Osteoblast (primary cell): ENCODE data around the gene FOXB1. TPM values are rescaled to one million over a fixed set of nuclear protein-coding genes. Genes with fewer than 3 reads are reported as not detected.

Experiments
- DNase-seq: peaks from one replicate; pipeline ENCODE4 v3.0.0; 2011; ENCODE audit warnings: low spot score, mixed read lengths; ENCODE audit not compliant: insufficient read length; ENCODE audit errors: missing footprints
- H2AFZ ChIP-seq: 2 replicates; pipeline ENCODE4 v1.6.0; 2011; ENCODE audit warnings: mild to moderate bottlenecking, low read length
- H3K27ac ChIP-seq: 2 replicates; pipeline ENCODE4 v1.5.1; 2011; ENCODE audit warnings: mild to moderate bottlenecking, low read depth, low read length, moderate library complexity
- H3K27me3 ChIP-seq: 2 replicates; pipeline ENCODE4 v1.6.0; 2012; ENCODE audit warnings: mild to moderate bottlenecking, control low read depth, inconsistent platforms, low read length, moderate library complexity; ENCODE audit not compliant: insufficient read depth
- H3K36me3 ChIP-seq: 2 replicates; pipeline ENCODE4 v1.5.1; 2011; ENCODE audit warnings: mild to moderate bottlenecking, low read length, control low read depth, moderate library complexity; ENCODE audit not compliant: insufficient read depth
- H3K4me1 ChIP-seq: 2 replicates; pipeline ENCODE4 v1.5.1; 2011; ENCODE audit warnings: mild to moderate bottlenecking, low read length, control low read depth, moderate library complexity; ENCODE audit not compliant: insufficient read depth
- H3K4me2 ChIP-seq: 2 replicates; pipeline ENCODE4 v1.6.0; 2011; ENCODE audit warnings: mild to moderate bottlenecking, low read length; ENCODE audit not compliant: insufficient read depth
- H3K4me3 ChIP-seq: fragments of 200-600 bp; sonication (generic); 3 replicates; pipeline ENCODE4 v1.5.1; 2012; ENCODE audit warnings: mild to moderate bottlenecking, low read length, inconsistent platforms; ENCODE audit not compliant: insufficient read depth
- H3K79me2 ChIP-seq: 2 replicates; pipeline ENCODE4 v1.6.0; 2012; ENCODE audit warnings: mild to moderate bottlenecking, low read length, control low read depth, inconsistent platforms; ENCODE audit not compliant: insufficient read depth
- H3K9me3 ChIP-seq: 2 replicates; pipeline ENCODE4 v1.5.1; 2011; ENCODE audit warnings: low read depth, low read length, control low read depth
- H4K20me1 ChIP-seq: 2 replicates; pipeline ENCODE4 v1.6.0; 2012; ENCODE audit warnings: mild to moderate bottlenecking, low read length, control low read depth; ENCODE audit not compliant: insufficient read depth
- total RNA-seq: library from RNA; depleted of rRNA; stranded (reverse); fragments of >200 nt; gene quantifications from 2 replicates; pipeline ENCODE4 v1.2.3, GENCODE V29; 2012
- TF ChIP-seq, protein P1 (sequence below): IDR thresholded peaks from 2 replicates; pipeline ENCODE4 v1.5.1; 2011; ENCODE audit warnings: mild to moderate bottlenecking, low read depth, low read length, moderate library complexity; ENCODE audit errors: extremely low read depth

The FOXB1 gene
- total RNA-seq, 1 donor, result not detected

DNA sequence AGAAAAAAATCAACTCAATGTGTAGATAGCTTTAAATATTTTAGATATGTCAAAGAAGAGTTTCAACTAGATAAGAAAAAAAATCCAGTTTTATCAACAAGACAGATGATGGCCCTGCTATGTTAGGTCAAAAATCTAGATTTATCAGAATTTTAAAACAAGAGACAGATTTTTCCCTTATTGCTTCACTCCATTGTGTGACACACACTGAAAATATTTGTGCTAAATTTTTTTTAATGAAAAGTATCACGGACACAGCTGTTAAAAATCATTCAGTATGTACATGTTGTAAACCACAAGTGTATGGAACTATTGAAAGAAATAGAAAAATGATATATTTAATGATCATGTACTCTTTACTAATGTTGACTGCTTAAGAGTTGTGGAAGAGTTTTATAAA lies 43.6 kb downstream of the FOXB1 start:
- H3K79me2 ChIP-seq, result no peaks in the 10 kb centered on the region
- H3K4me2 ChIP-seq, result no peak overlapping the region
- H3K4me3 ChIP-seq, result no peak overlapping the region
- H3K27me3 ChIP-seq, result peaks cover 5% of the 10 kb centered on the region
- no peaks in the 10 kb centered on the region for H4K20me1 ChIP-seq
- no peaks in the 10 kb centered on the region for H3K36me3 ChIP-seq
- TF ChIP-seq, protein P1, sequence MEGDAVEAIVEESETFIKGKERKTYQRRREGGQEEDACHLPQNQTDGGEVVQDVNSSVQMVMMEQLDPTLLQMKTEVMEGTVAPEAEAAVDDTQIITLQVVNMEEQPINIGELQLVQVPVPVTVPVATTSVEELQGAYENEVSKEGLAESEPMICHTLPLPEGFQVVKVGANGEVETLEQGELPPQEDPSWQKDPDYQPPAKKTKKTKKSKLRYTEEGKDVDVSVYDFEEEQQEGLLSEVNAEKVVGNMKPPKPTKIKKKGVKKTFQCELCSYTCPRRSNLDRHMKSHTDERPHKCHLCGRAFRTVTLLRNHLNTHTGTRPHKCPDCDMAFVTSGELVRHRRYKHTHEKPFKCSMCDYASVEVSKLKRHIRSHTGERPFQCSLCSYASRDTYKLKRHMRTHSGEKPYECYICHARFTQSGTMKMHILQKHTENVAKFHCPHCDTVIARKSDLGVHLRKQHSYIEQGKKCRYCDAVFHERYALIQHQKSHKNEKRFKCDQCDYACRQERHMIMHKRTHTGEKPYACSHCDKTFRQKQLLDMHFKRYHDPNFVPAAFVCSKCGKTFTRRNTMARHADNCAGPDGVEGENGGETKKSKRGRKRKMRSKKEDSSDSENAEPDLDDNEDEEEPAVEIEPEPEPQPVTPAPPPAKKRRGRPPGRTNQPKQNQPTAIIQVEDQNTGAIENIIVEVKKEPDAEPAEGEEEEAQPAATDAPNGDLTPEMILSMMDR, result no peak
- no peak overlapping the region for H3K27ac ChIP-seq
- no peak for DNase-seq
- no peak overlapping the region for H2AFZ ChIP-seq
- H3K9me3 ChIP-seq, result no peaks in the 10 kb centered on the region
- no peaks in the 10 kb centered on the region for H3K4me1 ChIP-seq

DNA sequence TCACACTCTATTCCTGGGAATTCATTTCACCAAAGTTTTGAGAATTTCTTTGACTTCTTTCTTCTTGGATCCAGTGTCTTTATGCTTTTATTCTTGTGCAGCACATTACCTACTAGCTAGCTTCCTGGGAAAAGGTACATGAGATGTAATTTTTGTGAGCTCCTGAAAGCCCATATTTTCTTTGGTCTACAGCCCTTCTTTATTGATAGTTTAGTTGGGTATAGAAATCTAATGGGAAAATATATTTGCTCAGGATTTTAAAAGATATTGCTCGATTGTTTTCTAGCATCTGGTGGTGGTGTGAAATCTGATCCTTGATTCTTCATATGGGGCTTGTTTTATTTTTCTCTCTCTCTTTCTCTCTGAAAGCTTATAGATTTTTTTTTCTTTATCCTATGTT lies 45.8 kb downstream of the FOXB1 start:
- DNase-seq, result no peak
- no peaks in the 10 kb centered on the region for H3K79me2 ChIP-seq
- H3K27ac ChIP-seq, result no peak overlapping the region
- H3K9me3 ChIP-seq, result no peaks in the 10 kb centered on the region
- no peak overlapping the region for H3K4me3 ChIP-seq
- H3K4me2 ChIP-seq, result no peak overlapping the region
- no peaks in the 10 kb centered on the region for H3K36me3 ChIP-seq
- peaks cover 6% of the 10 kb centered on the region for H3K27me3 ChIP-seq
- no peak overlapping the region for H2AFZ ChIP-seq
- H4K20me1 ChIP-seq, result no peaks in the 10 kb centered on the region
- TF ChIP-seq, protein P1, result no peak
- H3K4me1 ChIP-seq, result no peaks in the 10 kb centered on the region

DNA sequence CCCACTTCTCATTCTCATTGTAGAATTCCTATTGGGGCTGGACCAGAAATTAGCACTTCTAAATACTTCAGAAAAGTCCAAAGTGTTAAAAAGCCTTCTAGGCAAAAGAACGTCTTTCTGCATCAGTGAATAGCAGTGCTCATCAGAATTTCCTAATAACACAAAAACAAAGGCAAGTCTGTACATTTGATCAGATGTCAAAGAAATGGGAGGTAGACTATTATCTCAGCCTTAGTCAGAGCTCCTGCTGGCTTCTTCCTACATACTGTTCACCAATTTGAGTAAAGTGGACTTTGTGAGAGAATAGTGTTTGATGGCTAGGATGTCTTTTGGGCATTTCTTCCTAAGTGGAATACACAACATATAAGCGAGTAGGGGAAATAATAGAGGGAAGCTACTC lies 48.7 kb downstream of the FOXB1 start:
- Histone ChIP-seq H3K4me2 (no peak overlapping the region), H3K9me3 (no peaks in the 10 kb centered on the region), H3K27ac (no peak overlapping the region), H4K20me1 (no peaks in the 10 kb centered on the region), H3K36me3 (no peaks in the 10 kb centered on the region), H3K4me1 (no peaks in the 10 kb centered on the region), H3K79me2 (no peaks in the 10 kb centered on the region), H3K4me3 (no peak overlapping the region), H2AFZ (no peak overlapping the region), H3K27me3 (peaks cover 16% of the 10 kb centered on the region)
- DNase-seq, result no peak
- TF ChIP-seq, protein P1, result no peak

DNA sequence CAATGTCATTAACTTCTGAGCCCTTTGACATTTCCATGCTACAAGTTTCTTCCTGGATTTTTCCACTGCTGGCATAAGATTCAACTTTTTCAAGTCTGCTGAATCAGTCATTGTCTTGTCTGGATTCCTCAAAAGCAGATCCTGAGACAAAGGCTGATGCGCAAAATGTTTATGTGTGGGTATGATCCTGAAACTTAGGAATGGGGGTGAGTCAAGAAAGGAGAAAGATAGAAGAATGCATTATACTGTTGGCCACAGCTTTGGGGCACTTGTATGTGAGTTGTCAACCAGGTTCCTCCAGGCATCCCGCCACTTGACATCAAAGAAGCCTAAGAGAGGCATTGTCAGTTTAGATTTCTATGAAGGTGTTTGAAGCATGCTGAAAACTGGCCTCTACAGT lies 50.4 kb downstream of the FOXB1 start:
- Histone ChIP-seq H2AFZ (no peak overlapping the region), H3K79me2 (no peaks in the 10 kb centered on the region), H3K4me1 (no peaks in the 10 kb centered on the region), H3K4me2 (no peak overlapping the region), H3K4me3 (no peak overlapping the region), H3K9me3 (no peaks in the 10 kb centered on the region), H3K27ac (no peak overlapping the region), H3K36me3 (no peaks in the 10 kb centered on the region), H4K20me1 (no peaks in the 10 kb centered on the region), H3K27me3 (peaks cover 16% of the 10 kb centered on the region)
- no peak for DNase-seq
- TF ChIP-seq, protein P1, result no peak
